Transverse colon (tissue), 3 donors: ENCODE results near the gene ZNF678.

Source experiments
- CTCF ChIP-seq, 5 experiments: fragments of 200-600 bp in 3 of 5; fragments of 450-650 bp in 2 of 5; sonication (generic) in 3 of 5; IDR thresholded peaks; 1 replicate in 2 of 5; 2 replicates in 3 of 5; pipeline ENCODE4 v1.5.1; 2016 to 2017; ENCODE audit warnings: antibody characterized with exemption in 5 of 5, inconsistent platforms in 3 of 5, mild to moderate bottlenecking in 2 of 5, moderate library complexity in 1 of 5
- EP300 ChIP-seq: sonication (generic); formaldehyde crosslinking; IDR thresholded peaks from one replicate; pipeline ENCODE4 v1.6.1; 2017; ENCODE audit warnings: antibody characterized with exemption, low read depth

- TF ChIP-seq CTCF (IDR thresholded peaks at IDR 0.05) (no peak), EP300 (no peak)
Measured at GRCh38 chr1:227526524-227526923, 36.8 kb upstream of the ZNF678 start.
